ENCODE measurements around the gene GRB10. TPM values are rescaled to one million over a fixed set of nuclear protein-coding genes. Genes with fewer than 3 reads are reported as not detected.

The GRB10 gene
- total RNA-seq, 4 donors from 2014 or later, result 37.1 to 109 (median 74.0) TPM

DNA sequence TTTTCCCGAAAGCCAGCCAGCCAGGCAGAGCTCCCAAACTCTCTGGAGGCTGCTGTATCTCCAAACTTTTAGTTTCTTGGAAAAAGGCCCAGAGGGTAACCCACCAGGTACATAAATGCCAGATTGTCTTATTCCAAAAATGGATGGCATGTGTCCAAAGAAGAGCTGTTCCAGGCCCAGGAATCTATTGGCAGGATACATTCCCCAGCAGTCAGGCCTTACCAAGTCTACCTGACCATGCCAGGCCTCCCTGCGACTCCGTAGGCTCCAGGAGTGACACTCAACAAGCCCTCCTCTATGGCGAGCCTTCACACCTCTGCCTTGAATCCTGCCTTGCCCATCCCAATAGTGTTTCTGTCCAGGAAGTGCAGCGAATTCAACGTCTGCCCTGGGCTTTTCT is 95.6 kb downstream of the GRB10 start:
- TF ChIP-seq, protein P1, sequence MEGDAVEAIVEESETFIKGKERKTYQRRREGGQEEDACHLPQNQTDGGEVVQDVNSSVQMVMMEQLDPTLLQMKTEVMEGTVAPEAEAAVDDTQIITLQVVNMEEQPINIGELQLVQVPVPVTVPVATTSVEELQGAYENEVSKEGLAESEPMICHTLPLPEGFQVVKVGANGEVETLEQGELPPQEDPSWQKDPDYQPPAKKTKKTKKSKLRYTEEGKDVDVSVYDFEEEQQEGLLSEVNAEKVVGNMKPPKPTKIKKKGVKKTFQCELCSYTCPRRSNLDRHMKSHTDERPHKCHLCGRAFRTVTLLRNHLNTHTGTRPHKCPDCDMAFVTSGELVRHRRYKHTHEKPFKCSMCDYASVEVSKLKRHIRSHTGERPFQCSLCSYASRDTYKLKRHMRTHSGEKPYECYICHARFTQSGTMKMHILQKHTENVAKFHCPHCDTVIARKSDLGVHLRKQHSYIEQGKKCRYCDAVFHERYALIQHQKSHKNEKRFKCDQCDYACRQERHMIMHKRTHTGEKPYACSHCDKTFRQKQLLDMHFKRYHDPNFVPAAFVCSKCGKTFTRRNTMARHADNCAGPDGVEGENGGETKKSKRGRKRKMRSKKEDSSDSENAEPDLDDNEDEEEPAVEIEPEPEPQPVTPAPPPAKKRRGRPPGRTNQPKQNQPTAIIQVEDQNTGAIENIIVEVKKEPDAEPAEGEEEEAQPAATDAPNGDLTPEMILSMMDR (IDR thresholded peaks at IDR 0.05; ENCODE audit: low read depth), result no peak

DNA sequence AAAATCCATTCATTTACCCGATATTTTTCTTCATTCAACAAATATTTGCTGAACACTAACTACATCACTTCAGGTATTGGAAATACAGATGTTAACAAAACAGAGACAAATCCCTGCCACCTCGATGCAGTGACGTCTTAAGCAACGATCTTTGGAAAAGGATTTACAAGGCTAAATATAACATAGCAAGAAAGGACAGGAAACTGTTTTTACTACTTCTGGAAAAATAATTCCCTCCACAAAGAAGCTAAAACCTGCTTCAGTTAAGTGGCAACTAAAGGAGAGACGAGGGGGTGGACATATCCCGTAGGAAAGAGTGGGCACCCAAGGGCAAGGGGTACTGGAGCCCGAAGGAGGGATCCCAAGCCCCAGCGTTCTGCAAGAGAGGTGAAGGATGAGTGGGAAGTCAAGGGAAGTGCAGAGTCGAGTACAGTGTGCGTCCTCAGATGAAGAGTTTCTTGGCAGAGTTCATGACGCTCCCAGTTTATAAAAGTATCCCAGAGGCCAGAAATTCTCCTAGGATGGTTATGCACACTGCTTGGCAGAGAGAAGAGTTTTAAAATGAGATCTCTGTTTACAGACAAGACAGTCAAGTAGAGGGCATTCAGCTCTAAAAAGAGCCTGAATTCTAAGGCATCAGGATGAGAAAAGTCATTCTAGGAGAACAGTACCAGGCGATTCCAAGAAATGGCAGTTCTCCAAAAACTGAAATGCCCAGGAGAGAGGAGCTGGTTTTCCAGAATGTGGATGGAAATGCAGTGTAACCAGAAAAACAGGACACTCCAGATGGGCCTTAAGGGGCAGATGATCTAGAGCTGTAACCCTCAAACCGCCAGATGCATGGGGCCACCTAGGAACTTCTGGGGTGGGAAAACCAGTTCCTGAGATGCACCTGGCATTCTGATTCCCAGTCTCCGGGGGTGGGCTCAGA is 97.3 kb downstream of the GRB10 start:
- TF ChIP-seq, protein P1 (IDR thresholded peaks at IDR 0.05; ENCODE audit: low read depth), result no peak

DNA sequence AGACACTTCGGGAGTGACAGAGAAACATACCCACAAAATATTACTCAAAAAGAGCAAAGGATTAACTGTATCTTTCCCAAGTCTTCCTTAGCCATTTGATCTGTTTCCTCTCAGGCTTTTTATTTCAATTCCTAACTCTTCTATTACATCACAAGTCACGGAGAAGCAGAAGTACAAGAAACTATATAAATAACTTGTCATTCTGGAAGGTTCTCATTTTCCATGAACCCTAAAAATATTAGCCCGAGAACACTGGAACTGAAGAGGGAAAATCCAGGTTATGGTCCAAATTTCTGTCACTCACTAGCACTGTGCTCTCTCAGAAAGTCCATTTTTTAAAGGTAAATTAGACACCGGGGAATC is 98.0 kb downstream of the GRB10 start:
- TF ChIP-seq, protein P1 (IDR thresholded peaks at IDR 0.05; ENCODE audit: low read depth), result no peak

DNA sequence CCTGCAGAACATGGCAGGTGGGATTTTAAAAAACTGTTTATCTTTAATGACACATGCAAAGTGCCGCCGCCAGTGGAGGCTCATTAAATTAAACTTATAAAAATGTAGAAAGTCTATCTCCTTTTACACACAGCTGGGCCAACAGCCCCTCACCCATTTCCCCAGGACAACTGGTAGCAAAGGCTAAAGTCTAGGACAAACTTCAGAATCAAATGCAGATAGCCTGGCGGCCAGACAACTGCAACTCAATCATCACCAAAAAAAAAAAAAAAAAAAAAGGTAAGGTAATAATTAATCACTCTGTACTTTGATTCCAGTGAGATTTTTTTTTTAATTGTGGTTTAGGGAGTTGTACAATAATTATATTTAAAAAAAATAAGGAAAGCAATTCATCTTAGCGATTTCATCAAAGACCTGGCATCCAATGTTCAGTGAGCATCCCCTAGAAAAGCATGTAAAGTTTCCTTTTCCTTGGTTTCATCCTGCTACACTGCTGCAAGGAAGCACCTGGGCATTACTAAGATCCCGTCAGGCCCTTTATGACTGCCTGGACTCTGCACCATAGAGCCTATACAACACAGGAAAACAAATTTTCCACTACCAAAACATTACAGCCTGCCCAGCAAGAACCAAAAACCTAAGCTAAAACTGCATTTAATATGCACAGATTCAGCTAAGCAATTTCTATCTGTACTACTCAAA is 98.5 kb downstream of the GRB10 start:
- TF ChIP-seq, protein P1 (IDR thresholded peaks at IDR 0.05; ENCODE audit: low read depth), result no peak

DNA sequence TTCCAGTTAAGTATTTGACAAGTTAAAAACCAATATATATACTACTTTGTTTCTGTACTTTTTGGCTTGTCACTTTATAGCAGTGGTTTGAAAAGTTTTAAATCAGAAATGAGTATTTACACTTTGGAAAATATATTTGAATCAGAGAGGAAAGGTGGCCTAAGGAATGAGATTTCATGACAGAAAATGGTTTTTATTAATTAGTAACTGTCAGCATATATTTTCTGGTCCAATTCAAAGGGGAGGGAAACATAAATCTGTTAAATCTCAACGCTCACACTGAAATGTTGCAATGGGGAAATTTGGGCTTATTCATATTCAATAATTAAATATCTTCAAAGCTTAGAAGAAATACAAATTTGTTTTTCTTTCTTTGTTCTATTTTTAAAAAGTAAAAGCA is 100.1 kb downstream of the GRB10 start:
- TF ChIP-seq, protein P1 (IDR thresholded peaks at IDR 0.05; ENCODE audit: low read depth), result no peak

DNA sequence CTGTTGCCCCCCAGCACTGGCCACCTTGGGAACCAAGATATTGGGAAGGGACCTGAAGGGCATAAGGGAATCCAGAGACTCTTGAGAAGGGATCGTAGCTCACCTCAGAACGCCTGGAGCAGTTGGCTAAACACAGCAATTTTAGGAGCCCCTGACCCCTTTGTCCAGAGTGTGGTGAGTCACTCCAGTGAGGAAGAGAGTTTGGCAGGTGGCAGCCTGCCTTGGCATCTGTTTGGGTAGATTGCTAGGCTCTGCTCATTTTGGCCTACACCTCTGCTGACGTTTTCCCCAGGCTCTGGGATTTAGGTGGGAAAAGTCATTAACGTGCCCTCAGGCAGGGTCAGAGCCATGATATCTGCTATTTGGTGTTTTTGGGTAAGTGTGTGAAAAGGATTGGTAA is 100.6 kb downstream of the GRB10 start:
- TF ChIP-seq, protein P1 (IDR thresholded peaks at IDR 0.05; ENCODE audit: low read depth), result no peak

DNA sequence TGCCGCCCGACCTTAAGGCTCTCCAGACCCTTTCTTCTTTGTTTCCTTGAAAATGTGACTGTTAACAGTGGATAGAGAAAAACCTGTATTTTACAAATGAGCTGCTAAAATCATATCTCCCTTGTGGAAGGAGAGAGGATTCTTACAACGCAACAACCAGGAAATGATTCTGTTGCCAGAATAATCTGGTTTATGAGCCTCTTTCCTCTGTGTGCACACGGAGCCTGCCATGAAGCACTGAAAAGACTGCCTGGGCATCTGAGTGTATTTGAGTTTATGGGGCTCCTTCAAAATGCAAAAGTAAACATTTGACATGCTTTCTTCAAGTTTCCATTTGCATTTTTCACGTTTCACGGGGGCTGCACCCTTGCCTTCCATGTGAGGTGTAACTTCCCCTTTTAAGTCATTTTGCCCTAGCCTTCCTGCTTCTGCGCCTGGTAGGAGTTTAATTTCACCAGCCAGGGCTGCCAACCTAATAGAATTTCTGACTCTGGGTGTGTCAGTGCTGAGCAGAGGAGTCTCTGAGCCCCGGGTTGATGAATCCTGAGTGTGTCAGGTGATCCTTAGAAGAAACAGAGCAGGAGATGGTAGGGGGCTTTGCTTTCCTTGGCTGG is 101.2 kb downstream of the GRB10 start:
- TF ChIP-seq, protein P1 (IDR thresholded peaks at IDR 0.05; ENCODE audit: low read depth), result no peak

Measured in subcutaneous adipose tissue (tissue), 4 donors.